ENCODE results near the gene VEGFC. TPM values are rescaled to one million over a fixed set of nuclear protein-coding genes. Genes with fewer than 3 reads are reported as not detected.

VEGFC gene
- total RNA-seq, 2 donors from 2014 or later: 0.60 to 0.95 TPM

- H3K4me1 Mint-ChIP-seq: no peaks in the 10 kb centered on the region
- no peaks in the 10 kb centered on the region for H3K4me1 ChIP-seq (ENCODE audit: control insufficient read depth, insufficient read depth, low read length)
- H3K4me3 Mint-ChIP-seq: no peak overlapping the region
- H3K9ac ChIP-seq (ENCODE audit: extremely low read depth, low read length, poor library complexity, severe bottlenecking): no peak overlapping the region
- no peaks in the 10 kb centered on the region for H3K27me3 Mint-ChIP-seq (ENCODE audit: insufficient read depth)
- DNase-seq: peak; percentile 30
- no peaks in the 10 kb centered on the region for H3K36me3 Mint-ChIP-seq (ENCODE audit: low read depth)
- no peaks in the 10 kb centered on the region for H3K9me3 ChIP-seq (ENCODE audit: control insufficient read depth, low read length)
- H3K27ac Mint-ChIP-seq: no peak overlapping the region
- H3K9me3 Mint-ChIP-seq: peaks cover 9% of the 10 kb centered on the region
- H3K27ac ChIP-seq (ENCODE audit: low read depth, low read length): no peak overlapping the region
- no peaks in the 10 kb centered on the region for H3K27me3 ChIP-seq (ENCODE audit: control insufficient read depth, insufficient read depth, low read length, poor library complexity, severe bottlenecking)
- TF ChIP-seq, protein P1, sequence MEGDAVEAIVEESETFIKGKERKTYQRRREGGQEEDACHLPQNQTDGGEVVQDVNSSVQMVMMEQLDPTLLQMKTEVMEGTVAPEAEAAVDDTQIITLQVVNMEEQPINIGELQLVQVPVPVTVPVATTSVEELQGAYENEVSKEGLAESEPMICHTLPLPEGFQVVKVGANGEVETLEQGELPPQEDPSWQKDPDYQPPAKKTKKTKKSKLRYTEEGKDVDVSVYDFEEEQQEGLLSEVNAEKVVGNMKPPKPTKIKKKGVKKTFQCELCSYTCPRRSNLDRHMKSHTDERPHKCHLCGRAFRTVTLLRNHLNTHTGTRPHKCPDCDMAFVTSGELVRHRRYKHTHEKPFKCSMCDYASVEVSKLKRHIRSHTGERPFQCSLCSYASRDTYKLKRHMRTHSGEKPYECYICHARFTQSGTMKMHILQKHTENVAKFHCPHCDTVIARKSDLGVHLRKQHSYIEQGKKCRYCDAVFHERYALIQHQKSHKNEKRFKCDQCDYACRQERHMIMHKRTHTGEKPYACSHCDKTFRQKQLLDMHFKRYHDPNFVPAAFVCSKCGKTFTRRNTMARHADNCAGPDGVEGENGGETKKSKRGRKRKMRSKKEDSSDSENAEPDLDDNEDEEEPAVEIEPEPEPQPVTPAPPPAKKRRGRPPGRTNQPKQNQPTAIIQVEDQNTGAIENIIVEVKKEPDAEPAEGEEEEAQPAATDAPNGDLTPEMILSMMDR (conservative IDR thresholded peaks at IDR 0.05): no peak
- H3K36me3 ChIP-seq (ENCODE audit: control insufficient read depth, insufficient read depth, low read length): no peaks in the 10 kb centered on the region
- 92 to 95% methylated on average over 3 to 5 of the region's 5 CpGs for WGBS, 2 experiments (ENCODE audit: insufficient coverage in 1 of 2, insufficient read length in 1 of 2)
- H3K4me3 ChIP-seq (ENCODE audit: low read length): no peak overlapping the region
Measured at GRCh38 chr4:176709417-176709816, 83.3 kb downstream of the VEGFC start.

- no peaks in the 10 kb centered on the region for H3K36me3 ChIP-seq (ENCODE audit: control insufficient read depth, insufficient read depth, low read length)
- Mint-ChIP-seq H3K9me3 (peaks cover 4% of the 10 kb centered on the region), H3K4me3 (no peak overlapping the region), H3K27ac (no peak overlapping the region), H3K4me1 (no peaks in the 10 kb centered on the region), H3K27me3 (ENCODE audit: insufficient read depth) (no peaks in the 10 kb centered on the region), H3K36me3 (ENCODE audit: low read depth) (no peaks in the 10 kb centered on the region)
- H3K4me1 ChIP-seq (ENCODE audit: control insufficient read depth, insufficient read depth, low read length): no peaks in the 10 kb centered on the region
- no peak overlapping the region for H3K4me3 ChIP-seq (ENCODE audit: low read length)
- H3K9ac ChIP-seq (ENCODE audit: extremely low read depth, low read length, poor library complexity, severe bottlenecking): no peak overlapping the region
- H3K27me3 ChIP-seq (ENCODE audit: control insufficient read depth, insufficient read depth, low read length, poor library complexity, severe bottlenecking): no peaks in the 10 kb centered on the region
- H3K27ac ChIP-seq (ENCODE audit: low read depth, low read length): no peak overlapping the region
- H3K9me3 ChIP-seq (ENCODE audit: control insufficient read depth, low read length): no peaks in the 10 kb centered on the region
- DNase-seq: no peak
- TF ChIP-seq, protein P1 (conservative IDR thresholded peaks at IDR 0.05): no peak
Measured at GRCh38 chr4:176708771-176709311, 83.9 kb downstream of the VEGFC start.

DNA sequence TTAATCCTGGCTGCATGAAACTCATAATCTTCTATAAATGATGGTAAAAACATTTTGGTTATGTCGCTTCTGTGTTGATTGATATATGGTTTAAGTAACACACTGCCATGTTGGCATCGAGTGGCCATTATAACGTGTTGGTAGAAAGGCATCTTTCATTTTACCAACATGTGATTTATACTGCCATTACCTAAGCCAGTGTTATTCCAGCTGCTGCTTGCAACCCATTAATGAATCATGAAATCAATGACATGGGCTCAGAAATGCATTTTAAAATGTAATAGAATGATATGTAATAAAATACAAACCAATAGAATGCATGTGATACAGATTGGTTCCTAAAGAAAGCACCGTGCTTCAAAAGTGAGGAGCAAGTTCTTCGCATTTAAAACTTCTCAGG, 102.0 kb downstream of the VEGFC start:
- Mint-ChIP-seq H3K27me3 (ENCODE audit: insufficient read depth) (no peaks in the 10 kb centered on the region), H3K9me3 (peaks cover 2% of the 10 kb centered on the region), H3K36me3 (ENCODE audit: low read depth) (no peaks in the 10 kb centered on the region), H3K27ac (no peak overlapping the region), H3K4me1 (no peaks in the 10 kb centered on the region), H3K4me3 (no peak overlapping the region)
- Histone ChIP-seq H3K36me3 (ENCODE audit: control insufficient read depth, insufficient read depth, low read length) (no peaks in the 10 kb centered on the region), H3K9ac (ENCODE audit: extremely low read depth, low read length, poor library complexity, severe bottlenecking) (no peak overlapping the region), H3K9me3 (ENCODE audit: control insufficient read depth, low read length) (no peaks in the 10 kb centered on the region), H3K4me1 (ENCODE audit: control insufficient read depth, insufficient read depth, low read length) (no peaks in the 10 kb centered on the region), H3K4me3 (ENCODE audit: low read length) (no peak overlapping the region), H3K27me3 (ENCODE audit: control insufficient read depth, insufficient read depth, low read length, poor library complexity, severe bottlenecking) (no peaks in the 10 kb centered on the region), H3K27ac (ENCODE audit: low read depth, low read length) (no peak overlapping the region)
- TF ChIP-seq, protein P1 (conservative IDR thresholded peaks at IDR 0.05): no peak
- 94 to 100% methylated on average over 2 to 5 of the region's 5 CpGs for WGBS, 2 experiments (ENCODE audit: insufficient coverage in 1 of 2, insufficient read length in 1 of 2)
- DNase-seq: no peak
